GM18858 (cell line): ENCODE measurements around the gene HTATIP2.
"Not testable (repeated sequence)": the region's sequence is repeated elsewhere in the genome, so short reads cannot be mapped to it uniquely, and the experiment has no call there.

Source experiments
- ATAC-seq: cut with Tn5 transposase; IDR thresholded peaks from one replicate; pipeline ENCODE4 v1.9.1; 2021; ENCODE audit not compliant: unreplicated experiment

HTATIP2 gene

DNA sequence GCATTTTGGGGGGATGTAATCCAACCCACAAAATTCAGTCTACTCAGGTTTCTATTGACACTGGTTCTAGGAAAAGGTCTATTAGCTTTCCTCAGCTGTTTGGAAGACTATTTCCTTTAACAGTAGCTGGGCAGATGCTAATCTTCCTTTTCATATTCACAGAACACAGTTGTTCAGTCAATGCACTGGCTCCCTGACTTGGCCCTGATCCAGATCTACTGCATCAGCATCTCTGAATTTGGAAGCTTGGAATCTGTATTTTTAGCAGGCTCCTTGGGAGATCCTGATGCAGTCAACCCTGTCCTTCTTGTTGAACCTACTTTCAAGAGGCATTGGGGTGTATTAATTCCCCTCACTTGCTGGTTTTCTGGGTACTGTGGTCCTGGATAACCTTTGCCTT lies 6.3 kb downstream of the HTATIP2 start:
- no peak for ATAC-seq

DNA sequence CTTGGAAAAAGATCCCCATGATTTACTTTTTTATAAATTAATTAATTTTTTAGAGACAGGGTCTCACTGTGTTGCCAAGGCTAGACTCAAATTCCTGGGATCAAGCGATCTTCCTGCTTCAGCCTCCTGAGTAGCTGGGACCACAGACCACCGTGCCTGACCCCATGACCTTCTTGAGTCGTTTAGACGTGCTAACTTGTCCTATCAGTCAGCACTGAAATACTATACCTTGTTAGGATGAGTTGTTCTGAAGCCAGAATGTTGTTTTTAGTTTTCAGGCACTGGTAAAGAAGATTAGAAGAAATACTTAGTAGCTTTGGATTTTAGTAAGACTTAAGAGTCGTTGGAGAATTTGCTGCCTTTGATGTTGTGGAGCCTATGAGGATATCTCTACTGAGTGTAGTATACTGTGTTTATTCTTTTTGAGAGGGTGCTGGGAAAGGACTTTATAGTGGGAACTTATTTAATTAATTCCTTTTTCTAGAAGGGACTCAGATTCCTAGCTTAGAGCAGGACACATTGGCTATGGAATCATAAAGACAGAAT lies 8.6 kb downstream of the HTATIP2 start:
- no peak for ATAC-seq

DNA sequence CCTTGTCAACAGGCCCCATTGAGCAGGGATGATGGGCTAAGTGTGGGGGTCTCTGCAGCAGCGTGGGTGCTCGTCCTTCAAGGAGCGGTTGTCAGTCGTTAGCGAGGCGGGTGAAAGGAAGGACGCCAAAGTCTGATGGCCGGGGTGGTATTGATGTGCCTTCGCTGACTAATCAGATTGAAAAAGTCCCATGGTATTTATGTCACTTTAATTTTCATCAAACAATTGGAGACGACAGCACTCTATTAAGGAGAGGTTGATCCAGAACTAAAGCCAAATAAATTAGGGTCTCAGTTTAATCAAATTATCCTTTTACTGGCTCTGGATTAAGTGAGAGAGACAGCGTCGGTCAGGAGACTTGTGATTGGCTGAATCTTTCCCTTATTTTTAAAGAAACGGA lies 9.6 kb downstream of the HTATIP2 start:
- no peak for ATAC-seq

DNA sequence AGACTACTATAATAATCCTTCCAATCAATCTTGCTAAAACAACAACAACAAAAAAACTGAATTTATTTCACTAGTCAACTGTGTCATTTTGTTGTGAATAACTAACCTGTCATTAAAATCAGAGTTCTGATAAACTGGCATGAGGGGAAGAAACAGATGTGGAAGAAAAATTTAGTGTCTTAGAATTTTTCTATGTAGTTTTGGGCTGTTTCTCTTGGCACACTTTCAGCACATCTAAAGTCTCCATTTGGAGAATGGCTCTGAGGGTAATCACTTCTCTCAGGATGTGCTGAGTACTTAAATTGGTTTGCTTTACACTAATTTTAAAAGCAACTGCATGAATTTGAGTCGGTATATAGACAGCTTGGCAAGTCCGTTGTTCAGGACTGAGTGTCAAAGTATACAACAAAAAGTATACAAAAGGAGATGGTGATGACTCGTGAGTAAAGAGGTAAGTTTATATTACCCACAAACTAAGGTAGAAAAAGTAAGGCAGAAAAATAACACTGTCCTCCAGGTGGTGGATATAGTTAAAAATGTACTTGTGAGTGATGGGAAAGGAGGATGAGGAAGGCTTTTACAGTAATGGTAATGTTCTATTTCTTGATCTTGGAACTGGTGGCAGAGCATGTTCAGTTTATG lies 10.2 kb downstream of the HTATIP2 start:
- ATAC-seq, result no peak

- ATAC-seq, result no peak
Observed at GRCh38 chr11:20374741-20375300, 11.3 kb downstream of the HTATIP2 start.

DNA sequence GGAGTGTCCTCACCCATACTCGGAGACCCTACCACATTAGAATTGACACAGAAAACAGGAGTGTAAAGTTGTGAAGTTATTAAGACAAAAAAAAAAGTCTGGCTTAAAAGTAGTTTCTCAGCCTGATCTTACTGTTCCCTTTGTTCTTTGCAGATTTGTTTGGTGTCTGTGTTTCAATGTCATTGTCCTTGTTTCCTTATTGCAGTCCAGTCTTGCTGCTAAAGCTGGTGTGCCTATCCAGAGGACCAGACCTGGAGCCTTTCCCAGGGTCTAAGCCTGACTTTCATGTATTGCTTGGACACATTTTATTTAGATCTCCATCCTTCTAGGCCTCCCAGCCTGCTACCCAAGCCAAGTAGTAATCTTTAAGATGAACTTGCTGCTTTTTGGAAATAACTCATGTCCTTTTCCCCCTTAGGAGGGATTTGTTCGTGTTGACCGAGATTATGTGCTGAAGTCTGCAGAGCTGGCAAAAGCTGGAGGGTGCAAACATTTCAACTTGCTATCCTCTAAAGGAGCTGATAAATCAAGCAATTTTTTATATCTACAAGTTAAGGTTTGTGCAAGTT lies 12.7 kb downstream of the HTATIP2 start:
- ATAC-seq, result no peak

- ATAC-seq, result not testable (repeated sequence)
Observed at GRCh38 chr11:20385996-20386395, 22.5 kb downstream of the HTATIP2 start.

- peak; percentile 72 for ATAC-seq
Observed at GRCh38 chr11:20387261-20388095, 24.0 kb downstream of the HTATIP2 start, which contains the start of gene PRMT3. TSS of gene PRMT3 (plus strand) at chr11:20387716. CDS start at chr11:20387747, 31 bp downstream.

GRCh38 chr11:20388096-20389055 lies 24.9 kb downstream of the HTATIP2 start:
- ATAC-seq, result peak; percentile 1

DNA sequence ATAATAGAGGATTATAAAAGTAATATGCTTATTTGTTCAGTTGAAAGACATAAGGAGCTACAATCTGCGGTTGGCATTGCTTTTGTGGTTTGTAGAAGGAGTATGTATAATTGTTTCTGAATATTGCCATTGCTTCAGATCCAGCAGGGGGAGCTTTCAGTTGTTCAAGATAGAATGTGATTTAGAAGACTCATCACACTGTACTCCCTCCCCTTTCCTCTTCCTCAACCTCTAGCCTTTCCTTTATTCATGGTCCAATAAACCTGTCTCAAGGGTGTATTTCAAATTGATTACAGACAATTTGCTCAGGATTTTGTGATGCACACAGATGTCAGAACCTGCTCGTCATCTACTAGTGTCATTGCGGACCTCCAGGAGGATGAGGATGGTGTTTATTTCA lies 33.8 kb downstream of the HTATIP2 start:
- peak; percentile 82 for ATAC-seq

- ATAC-seq, result no peak
Observed at GRCh38 chr11:20399498-20399897, 36.0 kb downstream of the HTATIP2 start.

- no peak for ATAC-seq
Observed at GRCh38 chr11:20403059-20403458, 39.5 kb downstream of the HTATIP2 start.

- ATAC-seq, result no peak
Observed at GRCh38 chr11:20406484-20406883, 43.0 kb downstream of the HTATIP2 start.

- no peak for ATAC-seq
Observed at GRCh38 chr11:20407344-20407743, 43.8 kb downstream of the HTATIP2 start.

- no peak for ATAC-seq
Observed at GRCh38 chr11:20415432-20415831, 51.9 kb downstream of the HTATIP2 start.

DNA sequence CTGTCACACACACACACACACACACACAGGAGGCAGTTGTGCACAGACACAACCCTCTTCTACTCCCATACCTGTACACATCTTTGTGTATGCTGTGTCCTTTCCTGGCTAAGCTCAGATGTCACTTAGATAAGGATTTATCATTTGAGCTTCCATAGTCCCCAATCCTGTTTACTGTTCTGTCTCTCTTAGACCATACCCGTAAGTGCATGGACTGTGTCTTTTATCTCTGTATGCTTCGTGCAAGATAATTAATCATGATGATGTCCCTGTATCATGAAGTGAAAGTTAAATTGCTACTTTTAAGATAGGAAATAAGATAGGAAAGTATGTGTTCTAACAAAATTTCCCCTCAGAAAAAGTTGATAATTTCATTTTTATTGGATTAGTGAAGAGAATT lies 54.3 kb downstream of the HTATIP2 start:
- ATAC-seq, result no peak

DNA sequence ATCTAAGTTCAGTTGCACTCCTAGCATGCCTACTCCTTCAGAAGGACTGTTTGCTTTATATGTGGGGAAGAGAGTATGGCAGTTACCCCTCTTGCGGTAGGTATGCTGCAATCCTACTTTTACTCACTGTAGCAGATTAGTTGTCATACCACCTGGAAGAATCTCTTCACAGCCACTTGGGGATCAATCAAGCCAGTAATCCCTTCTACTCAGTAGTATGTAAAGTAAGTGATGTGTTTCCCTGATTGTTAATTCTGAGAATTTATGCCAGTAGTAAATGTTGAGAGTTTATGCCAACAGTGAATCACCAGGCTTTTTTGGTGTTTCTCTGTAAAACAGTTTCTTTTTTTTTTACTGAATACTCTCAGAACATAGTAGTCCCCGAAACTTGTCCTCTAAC lies 58.4 kb downstream of the HTATIP2 start:
- no peak for ATAC-seq

DNA sequence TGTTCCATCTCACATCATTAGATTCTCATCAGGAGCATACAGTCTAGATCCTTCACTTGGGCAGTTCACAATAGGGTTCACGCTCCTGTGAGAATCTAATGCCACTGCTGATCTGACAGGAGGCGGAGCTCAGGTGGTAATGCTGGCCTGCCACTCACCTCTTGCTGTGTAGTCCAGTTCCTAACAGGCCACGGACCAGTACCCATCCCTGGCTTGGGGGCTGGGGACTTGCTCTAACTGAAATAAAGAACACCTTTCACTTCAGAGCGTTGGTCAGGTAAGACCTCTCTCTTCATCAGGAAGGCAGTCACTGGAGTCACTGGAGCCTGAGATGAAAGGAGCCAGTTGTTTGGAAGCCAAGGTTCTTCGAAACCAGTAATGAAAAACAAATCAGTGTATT lies 65.7 kb downstream of the HTATIP2 start:
- no peak for ATAC-seq
